Ovary (tissue), 3 donors: Measurements from ENCODE around the gene KRT15.

Source experiments
- CTCF ChIP-seq, 3 donors: fragments of 450-650 bp in 2 of 3; fragments of 200-600 bp in 1 of 3; IDR thresholded peaks; one replicate each; pipeline versions ENCODE4 v1.5.1 to v1.8.0; 2016 to 2022; ENCODE audit warnings: antibody characterized with exemption in 3 of 3, mild to moderate bottlenecking in 1 of 3
- EP300 ChIP-seq: sonication (generic); formaldehyde crosslinking; IDR thresholded peaks from one replicate; pipeline ENCODE4 v1.6.1; 2017; ENCODE audit warnings: antibody characterized with exemption
- POLR2A ChIP-seq: fragments of 450-650 bp; IDR thresholded peaks from one replicate; pipeline ENCODE4 v1.6.1; 2017; ENCODE audit warnings: antibody characterized with exemption, mild to moderate bottlenecking, moderate library complexity
- donor health status: DM: no; HTN: no; CAD: no.

- no peak for TF ChIP-seq CTCF (IDR thresholded peaks at IDR 0.05)
- TF ChIP-seq EP300 = no peak
- no peak for TF ChIP-seq POLR2A
Measured at GRCh38 chr17:41556931-41557330, 38.2 kb upstream of the KRT15 start.
